Skeletal muscle satellite cell (primary cell): Measurements from ENCODE around the gene KLHL36.
A peak's percentile ranks its signal among the peaks of the same experiment; 100 is the strongest.

Source experiments
- H3K27me3 ChIP-seq: 2 replicates; pipeline ENCODE4 v1.7.0; 2013; ENCODE audit warnings: low read length; ENCODE audit not compliant: control insufficient read depth, insufficient read depth
- H3K36me3 ChIP-seq: 2 replicates; pipeline ENCODE4 v1.7.0; 2013; ENCODE audit warnings: mild to moderate bottlenecking, control low read depth, low read length; ENCODE audit not compliant: insufficient read depth
- H3K4me1 ChIP-seq: 2 replicates; pipeline ENCODE4 v1.7.0; 2013; ENCODE audit warnings: low read length; ENCODE audit not compliant: control insufficient read depth, insufficient read depth
- H3K4me2 ChIP-seq: 2 replicates; pipeline ENCODE4 v1.7.0; 2013; ENCODE audit warnings: mild to moderate bottlenecking, low read length
- H3K4me3 ChIP-seq: 2 replicates; pipeline ENCODE4 v1.7.0; 2013; ENCODE audit warnings: low read length
- H3K9ac ChIP-seq: 2 replicates; pipeline ENCODE4 v1.7.0; 2013; ENCODE audit warnings: mild to moderate bottlenecking, low read depth, low read length, moderate library complexity
- H3K9me3 ChIP-seq: replicated peaks from 2 replicates; pipeline ENCODE4 v1.7.0; 2013; ENCODE audit warnings: mild to moderate bottlenecking, control low read depth, low read length

KLHL36 gene

DNA sequence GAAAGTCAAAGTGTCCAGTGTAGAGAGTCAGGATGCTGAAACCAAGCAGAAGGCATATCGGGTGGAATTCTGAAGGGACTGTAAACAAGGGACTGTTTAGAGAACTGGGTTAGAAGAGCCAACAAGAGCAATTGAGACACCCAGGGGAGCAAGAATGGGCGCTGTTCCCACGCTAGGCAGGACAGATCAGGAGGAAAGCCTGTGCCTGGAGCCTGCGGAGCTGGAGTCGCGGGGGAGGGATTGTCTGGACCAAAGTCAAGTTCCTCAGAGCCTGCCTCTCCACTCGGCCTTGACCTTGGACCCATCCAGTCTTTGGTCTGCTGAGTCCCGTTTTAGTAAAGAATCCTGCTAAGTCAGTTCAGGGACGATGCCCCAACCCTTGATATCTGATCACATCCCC is 14.7 kb upstream of the KLHL36 start:
- Histone ChIP-seq H3K27me3 (no peaks in the 10 kb centered on the region), H3K4me2 (peak overlapping the region; percentile 50), H3K4me1 (peaks cover 14% of the 10 kb centered on the region), H3K9me3 (no peaks in the 10 kb centered on the region), H3K36me3 (no peaks in the 10 kb centered on the region), H3K9ac (no peak overlapping the region), H3K4me3 (no peak overlapping the region)

DNA sequence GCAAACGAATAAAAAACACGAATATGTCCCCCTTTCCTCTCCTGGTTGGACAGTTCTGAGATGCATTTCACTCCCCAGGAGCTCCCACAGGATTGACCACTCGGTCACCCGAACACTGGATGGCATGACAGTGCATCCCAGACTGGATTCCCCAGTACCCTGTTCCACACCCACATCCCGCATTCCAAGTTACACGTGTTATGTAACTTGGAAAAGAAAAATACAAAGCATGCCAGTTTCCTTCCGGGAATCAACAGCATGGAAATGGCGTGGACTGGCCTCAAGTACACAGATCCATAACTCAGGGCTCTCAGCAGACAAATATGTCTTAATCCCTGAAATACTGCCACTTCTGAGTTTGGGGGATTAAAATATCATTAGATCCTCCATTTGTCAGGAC is 12.6 kb upstream of the KLHL36 start:
- no peak overlapping the region for H3K4me2 ChIP-seq
- H3K4me3 ChIP-seq, result no peak overlapping the region
- no peaks in the 10 kb centered on the region for H3K9me3 ChIP-seq
- H3K36me3 ChIP-seq, result no peaks in the 10 kb centered on the region
- H3K9ac ChIP-seq, result no peak overlapping the region
- H3K4me1 ChIP-seq, result peaks cover 14% of the 10 kb centered on the region
- no peaks in the 10 kb centered on the region for H3K27me3 ChIP-seq

DNA sequence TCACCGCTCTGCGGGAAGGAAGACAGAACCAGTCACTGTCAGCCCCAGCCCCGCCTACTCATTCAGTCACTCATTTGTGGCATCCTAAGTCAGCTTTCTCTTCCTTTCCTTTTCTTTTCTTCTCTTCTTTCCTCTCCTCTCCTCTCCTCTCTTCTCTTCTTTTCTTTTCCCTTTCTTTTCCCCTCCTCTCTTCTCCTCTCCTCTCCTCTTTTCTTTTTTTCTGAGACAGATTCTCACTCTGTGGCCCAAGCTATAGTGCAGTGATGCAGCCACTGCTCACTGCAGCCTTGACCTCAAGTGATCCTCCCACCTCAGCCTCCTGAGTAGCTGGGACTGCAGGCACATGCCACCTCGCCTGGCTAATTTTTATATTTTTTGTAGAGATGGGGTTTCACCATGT is 10.6 kb upstream of the KLHL36 start:
- no peak overlapping the region for H3K4me2 ChIP-seq
- H3K36me3 ChIP-seq, result no peaks in the 10 kb centered on the region
- peaks cover 30% of the 10 kb centered on the region for H3K4me1 ChIP-seq
- no peak overlapping the region for H3K4me3 ChIP-seq
- H3K27me3 ChIP-seq, result no peaks in the 10 kb centered on the region
- H3K9me3 ChIP-seq, result no peaks in the 10 kb centered on the region
- no peak overlapping the region for H3K9ac ChIP-seq

DNA sequence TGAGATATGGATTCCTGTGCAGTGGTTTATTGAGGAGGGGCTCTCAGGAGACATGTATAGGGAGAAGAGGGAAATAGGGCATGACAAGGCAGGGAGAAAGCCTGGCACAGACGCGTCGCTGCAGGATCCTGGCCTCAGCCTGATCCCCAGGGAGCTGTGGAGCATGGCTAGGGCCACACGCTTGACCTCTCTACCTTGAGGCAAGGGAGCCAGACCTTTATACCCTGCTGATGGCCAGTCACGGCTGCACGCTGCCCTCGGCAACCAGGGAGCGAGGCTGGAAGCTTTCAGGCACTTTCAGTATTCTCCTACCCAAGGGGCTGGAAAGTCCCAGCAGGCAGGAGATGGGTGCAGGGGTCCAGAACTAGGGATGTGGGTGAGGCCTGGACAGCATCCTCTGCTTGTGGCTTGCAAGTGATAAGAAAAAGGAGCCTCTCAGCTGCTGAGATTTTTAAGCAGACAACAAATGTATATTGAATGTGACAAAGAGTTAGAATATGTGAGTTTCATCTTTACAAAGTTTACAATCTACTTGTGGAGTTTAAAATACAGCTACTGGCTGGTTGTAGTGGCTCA is 10.0 kb upstream of the KLHL36 start:
- no peaks in the 10 kb centered on the region for H3K36me3 ChIP-seq
- H3K4me2 ChIP-seq, result no peak overlapping the region
- H3K9me3 ChIP-seq, result no peaks in the 10 kb centered on the region
- H3K27me3 ChIP-seq, result no peaks in the 10 kb centered on the region
- H3K4me3 ChIP-seq, result no peak overlapping the region
- peaks cover 35% of the 10 kb centered on the region for H3K4me1 ChIP-seq
- no peak overlapping the region for H3K9ac ChIP-seq

DNA sequence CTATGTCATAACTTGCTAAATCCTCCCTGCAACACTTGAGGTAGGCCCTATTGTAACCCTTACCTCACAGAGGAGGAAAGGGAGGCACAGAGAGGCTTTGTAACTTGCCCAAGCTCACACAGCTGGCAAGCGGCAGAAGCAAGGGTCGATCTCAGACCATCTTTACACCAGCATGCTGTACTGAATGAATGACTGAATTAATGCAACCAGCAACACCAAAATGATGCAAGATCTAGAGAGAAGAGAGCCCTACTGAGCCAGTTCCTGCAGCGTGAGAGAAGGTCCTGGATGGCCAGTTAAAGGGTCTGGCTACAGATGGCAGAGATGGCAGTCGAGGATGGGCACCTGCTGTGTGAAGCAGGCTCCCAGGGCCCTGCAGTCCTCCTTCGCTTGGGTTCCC is 8.2 kb upstream of the KLHL36 start:
- Histone ChIP-seq H3K4me1 (peaks cover 44% of the 10 kb centered on the region), H3K36me3 (no peaks in the 10 kb centered on the region), H3K9me3 (no peaks in the 10 kb centered on the region), H3K4me3 (no peak overlapping the region), H3K9ac (no peak overlapping the region), H3K27me3 (no peaks in the 10 kb centered on the region), H3K4me2 (no peak overlapping the region)

DNA sequence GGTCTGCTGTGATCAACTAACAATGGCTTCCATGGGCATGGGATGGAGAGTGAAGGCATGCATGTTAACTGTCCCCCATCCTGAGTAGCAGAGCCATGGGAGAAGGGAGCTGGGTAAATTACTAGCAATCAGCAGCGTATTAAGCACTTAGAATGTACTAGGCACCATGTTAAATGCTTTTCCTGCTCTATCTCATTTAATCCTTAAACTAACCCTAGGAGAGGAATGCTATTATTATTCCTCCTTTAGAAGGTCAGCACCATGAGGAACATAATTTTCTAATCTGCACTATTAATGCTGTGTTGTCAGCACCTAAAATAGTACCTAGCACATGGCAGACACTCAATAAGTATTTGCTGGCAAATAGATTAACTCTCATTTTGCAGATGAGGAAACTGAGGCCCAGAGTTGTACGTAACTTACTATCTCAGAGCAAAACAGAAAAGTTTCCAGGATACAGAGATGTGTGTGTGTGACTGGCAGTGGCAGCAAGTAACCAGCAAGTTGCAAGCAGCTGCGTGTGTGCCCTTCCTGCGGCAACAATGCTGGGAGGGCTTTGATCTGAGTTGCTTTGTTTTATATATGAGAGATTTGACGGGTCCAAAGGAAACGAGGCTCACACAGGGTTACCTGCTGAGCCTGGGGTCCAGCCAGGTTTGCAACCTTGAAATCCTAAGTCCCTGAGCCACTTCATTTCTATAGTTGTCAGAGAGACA is 6.5 kb upstream of the KLHL36 start:
- Histone ChIP-seq H3K4me2 (no peak overlapping the region), H3K9me3 (no peaks in the 10 kb centered on the region), H3K4me1 (peaks cover 40% of the 10 kb centered on the region), H3K4me3 (no peak overlapping the region), H3K27me3 (no peaks in the 10 kb centered on the region), H3K36me3 (no peaks in the 10 kb centered on the region), H3K9ac (peak overlapping the region; percentile 43)

DNA sequence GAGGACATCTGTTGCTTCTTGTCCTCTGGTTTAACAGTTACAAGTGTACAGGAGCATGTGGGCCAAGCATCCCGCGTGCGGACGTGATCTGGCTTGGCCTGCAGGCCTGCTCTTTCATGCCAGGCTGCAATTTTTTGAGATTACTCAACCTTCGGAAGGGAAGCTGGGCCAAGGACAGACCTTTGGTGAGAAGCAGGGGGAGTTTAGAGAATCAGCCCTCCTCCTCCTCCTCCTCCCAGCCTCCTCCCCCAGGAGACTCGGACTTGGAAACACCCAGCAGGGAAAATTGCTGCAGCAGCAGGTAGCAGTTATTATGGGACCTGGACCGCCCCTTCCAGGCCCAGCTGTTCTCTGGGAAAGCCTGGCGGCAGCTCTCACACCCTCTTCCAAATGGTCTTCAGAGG is 5.1 kb upstream of the KLHL36 start:
- H3K36me3 ChIP-seq, result no peaks in the 10 kb centered on the region
- peak overlapping the region; percentile 43 for H3K9ac ChIP-seq
- peak overlapping the region; percentile 25 for H3K4me3 ChIP-seq
- H3K4me1 ChIP-seq, result peaks cover 45% of the 10 kb centered on the region
- no peaks in the 10 kb centered on the region for H3K9me3 ChIP-seq
- H3K4me2 ChIP-seq, result peak overlapping the region; percentile 26
- H3K27me3 ChIP-seq, result no peaks in the 10 kb centered on the region

DNA sequence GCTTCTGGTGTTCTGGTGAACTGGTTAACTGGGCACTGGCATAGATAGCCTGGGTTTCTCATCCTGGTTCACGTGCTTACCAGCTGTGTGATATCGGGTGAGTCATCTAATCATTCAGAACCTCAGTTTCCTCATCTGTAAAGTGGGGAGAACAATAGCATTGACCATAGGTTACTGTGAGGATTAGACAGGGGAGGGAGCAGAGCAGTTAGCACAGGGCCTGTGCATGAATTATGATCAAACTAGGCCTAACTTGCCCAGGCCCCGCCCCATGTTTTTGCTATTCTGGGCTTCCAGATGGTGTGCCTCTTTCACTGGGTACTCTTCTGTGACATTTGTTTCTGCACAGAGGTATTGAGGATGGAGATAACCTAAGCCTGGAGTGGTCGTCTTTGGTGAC is 4.6 kb upstream of the KLHL36 start:
- no peak overlapping the region for H3K9ac ChIP-seq
- no peaks in the 10 kb centered on the region for H3K9me3 ChIP-seq
- no peaks in the 10 kb centered on the region for H3K36me3 ChIP-seq
- peak overlapping the region; percentile 25 for H3K4me3 ChIP-seq
- H3K4me2 ChIP-seq, result peak overlapping the region; percentile 21
- no peaks in the 10 kb centered on the region for H3K27me3 ChIP-seq
- H3K4me1 ChIP-seq, result peaks cover 45% of the 10 kb centered on the region

DNA sequence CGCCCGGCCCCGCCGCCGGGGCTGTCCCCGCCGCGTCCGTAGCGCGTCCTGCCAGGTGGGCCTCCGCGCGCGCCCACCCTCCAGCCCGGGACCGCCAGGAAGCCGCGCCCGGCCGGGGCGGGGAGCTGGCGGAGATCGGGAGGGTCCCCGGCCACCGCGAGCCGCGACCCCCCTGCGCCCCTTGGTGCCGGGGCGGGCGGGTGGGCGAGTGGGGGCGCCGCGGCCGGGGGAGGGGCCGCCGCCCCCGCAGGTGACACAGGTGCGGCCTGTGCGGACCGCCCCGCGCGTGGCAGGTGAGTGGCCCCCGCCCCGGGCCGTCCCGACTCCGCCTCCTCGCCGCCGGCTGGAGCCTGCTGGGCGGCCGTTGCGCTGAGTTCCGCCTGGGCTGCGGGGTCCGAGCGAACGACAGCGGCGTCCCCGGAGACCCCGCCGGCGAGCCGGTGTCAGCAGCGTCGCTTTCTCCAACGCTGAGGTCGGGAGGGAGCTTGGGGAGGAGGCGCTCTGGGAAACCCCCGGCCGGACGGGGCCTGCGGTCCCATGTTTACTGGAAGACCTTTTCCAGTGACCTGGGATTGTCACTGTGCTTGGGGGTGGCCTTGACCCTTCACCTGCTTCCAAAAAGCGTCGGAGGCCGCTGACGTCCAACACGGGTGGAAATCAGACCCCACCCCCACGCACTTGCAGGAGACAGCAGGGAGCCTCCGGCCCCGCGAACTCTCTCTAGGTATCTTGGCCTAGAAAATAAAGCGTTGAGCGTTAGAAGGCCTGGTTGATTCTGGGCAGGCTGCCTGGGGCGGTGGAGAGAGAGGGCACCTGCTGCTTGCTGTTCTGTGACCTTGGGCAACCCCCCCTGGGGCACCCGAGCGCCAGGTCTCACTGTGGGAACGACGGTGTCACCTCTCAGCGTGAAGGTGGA is 542 bp downstream of the KLHL36 start:
- Histone ChIP-seq H3K4me1 (peaks cover 39% of the 10 kb centered on the region), H3K27me3 (no peaks in the 10 kb centered on the region), H3K36me3 (peaks cover 23% of the 10 kb centered on the region), H3K4me3 (peak overlapping the region; percentile 80), H3K9me3 (no peaks in the 10 kb centered on the region), H3K4me2 (peak overlapping the region; percentile 98), H3K9ac (peak overlapping the region; percentile 78)

DNA sequence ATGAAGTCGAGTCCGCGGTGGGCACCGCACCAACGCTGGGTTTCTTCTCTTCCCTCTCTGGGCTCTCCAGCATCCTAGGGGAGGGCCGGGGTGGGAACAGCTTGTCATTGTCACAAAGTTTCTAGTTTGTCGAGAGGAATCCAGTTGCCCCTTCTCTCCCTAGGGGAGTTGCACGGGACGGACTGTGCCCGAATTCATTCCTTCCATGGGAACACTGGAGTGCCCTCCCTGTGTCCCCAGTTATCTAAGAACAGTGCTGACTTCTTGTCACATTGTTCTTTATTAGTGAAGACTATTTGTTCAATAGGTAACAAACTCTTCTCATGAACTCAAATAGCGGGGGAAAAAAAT is 1.2 kb downstream of the KLHL36 start:
- H3K9ac ChIP-seq, result peak overlapping the region; percentile 78
- H3K9me3 ChIP-seq, result no peaks in the 10 kb centered on the region
- peaks cover 23% of the 10 kb centered on the region for H3K36me3 ChIP-seq
- H3K4me2 ChIP-seq, result peak overlapping the region; percentile 98
- peaks cover 34% of the 10 kb centered on the region for H3K4me1 ChIP-seq
- H3K27me3 ChIP-seq, result no peaks in the 10 kb centered on the region
- peak overlapping the region; percentile 80 for H3K4me3 ChIP-seq

DNA sequence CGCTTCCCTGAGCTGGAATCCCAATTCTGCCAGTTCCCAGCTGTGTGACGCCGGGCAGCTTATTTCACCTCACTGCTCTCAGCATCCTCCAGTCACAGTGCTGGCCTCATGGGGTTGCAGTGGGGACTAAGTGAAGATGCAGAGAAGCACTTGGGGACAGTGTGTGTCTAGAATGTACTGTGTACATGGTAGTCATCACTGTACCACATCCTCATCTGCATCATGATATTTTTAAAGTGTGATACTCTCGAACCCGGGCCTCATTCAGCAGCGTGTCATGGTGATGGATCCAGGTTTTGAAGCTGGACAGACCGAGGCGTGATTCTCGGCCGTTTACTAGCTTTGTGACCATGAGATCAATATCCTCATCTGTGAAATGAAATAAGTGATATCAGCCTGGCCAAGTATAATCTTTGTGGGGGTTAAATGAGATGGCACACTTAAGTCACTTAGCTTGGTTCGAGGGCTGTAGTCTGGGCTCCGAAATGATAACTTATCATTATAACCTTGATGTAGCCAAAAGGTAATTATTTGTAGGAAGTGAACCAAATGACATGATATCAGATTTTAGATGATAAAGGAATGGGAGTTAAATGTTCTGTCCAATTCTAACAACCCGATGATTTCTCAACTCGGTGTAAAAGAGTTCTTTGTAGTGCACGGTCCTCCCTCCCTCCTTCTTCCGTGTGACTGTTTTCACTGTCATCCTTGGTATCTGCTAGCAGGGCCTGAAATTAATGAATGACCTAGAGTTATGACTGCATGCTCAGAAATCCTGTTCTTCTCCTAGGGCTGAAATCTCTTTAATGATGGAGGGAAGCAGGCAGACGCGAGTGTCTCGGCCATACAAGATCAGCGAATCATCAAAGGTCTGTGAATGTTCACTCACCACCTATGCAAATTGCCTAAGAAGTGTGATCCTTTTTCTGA is 2.0 kb downstream of the KLHL36 start:
- peaks cover 27% of the 10 kb centered on the region for H3K4me1 ChIP-seq
- H3K9ac ChIP-seq, result peak overlapping the region; percentile 39
- H3K27me3 ChIP-seq, result no peaks in the 10 kb centered on the region
- peak overlapping the region; percentile 7 for H3K4me3 ChIP-seq
- H3K4me2 ChIP-seq, result peak overlapping the region; percentile 21
- H3K36me3 ChIP-seq, result peaks cover 23% of the 10 kb centered on the region
- no peaks in the 10 kb centered on the region for H3K9me3 ChIP-seq
